Choroid plexus epithelial cell (primary cell): ENCODE data around the gene ADIPOR2.

Source experiments
- DNase-seq: peaks from one replicate; pipeline ENCODE4 v3.0.0-alpha.2; 2010; ENCODE audit warnings: low read depth
- H3K4me3 ChIP-seq: 2 replicates; pipeline ENCODE4 v1.5.1; 2011; ENCODE audit warnings: low read depth, mild to moderate bottlenecking, control low read depth, low read length, moderate library complexity
- TF ChIP-seq, protein P1 (sequence below): conservative IDR thresholded peaks from 2 replicates; pipeline ENCODE4 v1.5.1; 2011; ENCODE audit warnings: low read depth, mild to moderate bottlenecking, control low read depth, inconsistent platforms, low read length, moderate library complexity

Gene ADIPOR2

DNA sequence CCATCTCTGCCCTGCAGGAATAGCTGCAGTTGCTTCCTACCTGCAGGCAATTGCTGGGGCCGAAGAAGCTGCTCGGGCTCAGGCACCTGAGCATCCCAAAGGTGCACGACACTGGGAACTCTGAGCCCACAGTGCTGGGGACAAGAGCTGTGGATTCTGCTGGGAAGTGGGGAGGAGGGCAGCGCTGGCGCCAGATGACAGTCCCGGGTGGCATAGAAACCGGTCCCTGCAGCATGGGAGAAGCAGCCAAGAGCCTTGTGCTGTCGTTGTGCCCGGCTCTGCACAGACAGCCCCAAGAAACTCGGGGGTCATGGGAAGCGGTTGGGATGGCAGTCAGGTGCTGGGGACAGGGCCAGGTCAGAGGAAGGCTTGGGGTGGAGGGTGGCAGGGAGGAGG is 130.0 kb downstream of the ADIPOR2 start:
- no peak overlapping the region for H3K4me3 ChIP-seq
- no peak for DNase-seq
- TF ChIP-seq, protein P1, sequence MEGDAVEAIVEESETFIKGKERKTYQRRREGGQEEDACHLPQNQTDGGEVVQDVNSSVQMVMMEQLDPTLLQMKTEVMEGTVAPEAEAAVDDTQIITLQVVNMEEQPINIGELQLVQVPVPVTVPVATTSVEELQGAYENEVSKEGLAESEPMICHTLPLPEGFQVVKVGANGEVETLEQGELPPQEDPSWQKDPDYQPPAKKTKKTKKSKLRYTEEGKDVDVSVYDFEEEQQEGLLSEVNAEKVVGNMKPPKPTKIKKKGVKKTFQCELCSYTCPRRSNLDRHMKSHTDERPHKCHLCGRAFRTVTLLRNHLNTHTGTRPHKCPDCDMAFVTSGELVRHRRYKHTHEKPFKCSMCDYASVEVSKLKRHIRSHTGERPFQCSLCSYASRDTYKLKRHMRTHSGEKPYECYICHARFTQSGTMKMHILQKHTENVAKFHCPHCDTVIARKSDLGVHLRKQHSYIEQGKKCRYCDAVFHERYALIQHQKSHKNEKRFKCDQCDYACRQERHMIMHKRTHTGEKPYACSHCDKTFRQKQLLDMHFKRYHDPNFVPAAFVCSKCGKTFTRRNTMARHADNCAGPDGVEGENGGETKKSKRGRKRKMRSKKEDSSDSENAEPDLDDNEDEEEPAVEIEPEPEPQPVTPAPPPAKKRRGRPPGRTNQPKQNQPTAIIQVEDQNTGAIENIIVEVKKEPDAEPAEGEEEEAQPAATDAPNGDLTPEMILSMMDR = no peak

DNA sequence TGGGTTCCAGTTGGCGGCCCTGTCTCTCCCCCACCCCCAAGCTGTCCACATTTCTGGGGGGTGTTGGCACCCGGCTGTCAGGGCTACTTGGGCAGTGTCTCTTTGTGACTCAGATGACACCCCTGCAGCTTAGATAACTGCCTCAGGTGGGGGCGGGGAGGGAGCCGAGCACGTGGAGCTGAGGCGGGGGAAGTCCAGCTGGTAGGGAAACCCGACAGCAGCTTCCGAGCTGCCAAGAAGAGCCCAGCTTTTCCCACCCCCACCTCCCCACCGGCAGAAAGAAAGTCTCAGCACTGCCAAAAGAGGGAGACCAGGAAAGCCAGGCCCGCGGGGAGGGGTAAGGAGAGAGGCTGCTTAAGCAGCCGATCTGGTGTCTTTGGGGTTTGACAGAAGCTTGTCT is 130.9 kb downstream of the ADIPOR2 start:
- TF ChIP-seq, protein P1 = no peak
- H3K4me3 ChIP-seq = no peak overlapping the region
- DNase-seq = no peak

DNA sequence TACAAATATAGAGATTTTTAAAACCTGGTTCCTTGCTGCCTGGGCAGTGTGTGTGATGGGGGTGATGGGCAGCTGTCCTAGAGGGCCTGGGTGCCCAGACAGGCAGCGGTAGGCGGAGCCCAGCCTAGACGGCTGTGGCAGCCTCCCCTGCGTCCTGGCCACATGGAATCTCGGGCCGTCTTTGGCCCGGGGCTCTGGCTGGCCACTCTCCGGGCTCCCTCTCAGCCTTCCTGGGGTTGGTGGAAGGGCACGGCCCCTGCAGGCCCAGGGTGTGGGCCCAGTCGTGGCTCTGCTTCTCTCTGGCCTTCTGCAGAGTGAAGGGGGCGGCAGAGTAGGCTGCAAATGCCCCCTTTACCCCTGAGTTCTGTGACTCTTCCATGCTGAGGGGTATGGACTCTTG is 131.8 kb downstream of the ADIPOR2 start:
- H3K4me3 ChIP-seq = no peak overlapping the region
- TF ChIP-seq, protein P1 = no peak
- no peak for DNase-seq

DNA sequence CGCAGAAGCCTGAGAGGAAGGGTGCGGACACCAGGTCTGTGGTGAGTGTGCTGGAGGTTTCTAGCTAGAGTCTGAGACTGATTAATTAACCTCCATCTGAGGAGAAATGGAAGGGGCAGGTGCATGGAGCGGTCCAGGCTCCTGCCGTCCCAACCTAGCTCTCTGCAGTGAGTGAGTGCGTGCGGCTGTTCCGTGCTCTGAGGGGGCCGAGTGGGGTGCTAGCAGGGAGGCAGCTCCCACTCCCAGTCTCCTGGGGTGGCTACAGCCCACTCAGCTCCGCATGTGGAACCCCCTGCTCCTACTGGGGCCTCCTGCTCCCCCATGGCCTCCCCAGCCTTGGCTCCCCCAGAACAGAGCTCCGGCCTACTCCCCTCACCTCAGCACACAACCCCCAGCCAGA is 132.4 kb downstream of the ADIPOR2 start:
- no peak for DNase-seq
- no peak overlapping the region for H3K4me3 ChIP-seq
- TF ChIP-seq, protein P1 = no peak

DNA sequence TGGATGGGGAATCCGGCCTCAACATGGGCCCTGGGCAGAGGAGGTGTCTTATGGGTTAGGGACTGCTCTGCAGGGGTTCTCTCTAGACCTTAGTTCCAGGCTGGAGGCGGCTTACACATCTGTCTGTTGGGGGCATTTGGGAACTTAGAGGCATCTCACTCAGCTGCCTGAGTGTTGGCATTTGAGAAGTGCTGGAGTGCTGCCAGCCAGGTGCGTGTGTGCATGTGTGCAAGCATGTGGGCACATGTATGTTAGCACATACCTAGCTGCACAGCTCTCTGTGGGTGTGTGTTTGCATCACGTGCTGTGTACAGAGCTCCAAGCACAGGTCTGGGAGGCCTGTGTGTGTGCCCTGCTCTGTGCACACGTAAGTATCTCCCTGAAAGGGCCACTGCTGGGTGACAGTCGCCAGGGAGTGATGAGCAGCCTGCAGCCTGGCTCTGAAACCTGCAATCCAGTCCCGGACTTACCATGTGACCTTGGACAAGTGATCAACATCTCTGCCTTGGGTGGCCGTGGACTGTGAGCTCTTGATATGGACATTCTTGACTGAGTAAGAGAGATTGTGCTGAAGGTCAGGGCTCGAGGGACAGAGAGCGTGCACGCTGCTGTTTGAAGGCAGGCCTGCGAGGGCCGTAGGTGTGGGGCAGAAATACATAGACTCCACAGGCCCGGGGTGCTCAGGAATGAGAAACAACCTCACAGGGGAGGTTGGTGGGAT is 134.7 kb downstream of the ADIPOR2 start:
- DNase-seq = no peak
- TF ChIP-seq, protein P1 = no peak
- H3K4me3 ChIP-seq = no peak overlapping the region

DNA sequence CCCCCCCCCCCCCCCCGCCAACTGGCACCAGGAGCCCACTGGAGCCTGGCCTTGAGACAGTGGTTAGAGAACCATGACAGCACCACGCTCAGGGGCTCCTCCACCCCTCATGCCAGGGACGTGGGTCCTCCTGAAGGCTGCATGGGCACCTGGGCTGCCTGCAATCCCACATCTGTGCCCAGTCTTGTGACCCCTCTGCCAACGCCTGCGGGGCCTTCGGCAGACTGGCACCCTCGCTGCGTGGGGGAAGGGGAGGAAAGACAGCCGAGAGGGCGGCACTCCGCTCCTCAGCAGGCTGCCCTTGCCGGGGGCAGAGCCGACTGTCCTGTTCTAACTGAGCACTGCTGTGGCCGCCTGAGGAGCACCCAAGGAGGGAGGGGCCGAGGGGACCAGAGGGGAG is 135.5 kb downstream of the ADIPOR2 start:
- TF ChIP-seq, protein P1 = no peak
- DNase-seq = no peak
- H3K4me3 ChIP-seq = no peak overlapping the region

DNA sequence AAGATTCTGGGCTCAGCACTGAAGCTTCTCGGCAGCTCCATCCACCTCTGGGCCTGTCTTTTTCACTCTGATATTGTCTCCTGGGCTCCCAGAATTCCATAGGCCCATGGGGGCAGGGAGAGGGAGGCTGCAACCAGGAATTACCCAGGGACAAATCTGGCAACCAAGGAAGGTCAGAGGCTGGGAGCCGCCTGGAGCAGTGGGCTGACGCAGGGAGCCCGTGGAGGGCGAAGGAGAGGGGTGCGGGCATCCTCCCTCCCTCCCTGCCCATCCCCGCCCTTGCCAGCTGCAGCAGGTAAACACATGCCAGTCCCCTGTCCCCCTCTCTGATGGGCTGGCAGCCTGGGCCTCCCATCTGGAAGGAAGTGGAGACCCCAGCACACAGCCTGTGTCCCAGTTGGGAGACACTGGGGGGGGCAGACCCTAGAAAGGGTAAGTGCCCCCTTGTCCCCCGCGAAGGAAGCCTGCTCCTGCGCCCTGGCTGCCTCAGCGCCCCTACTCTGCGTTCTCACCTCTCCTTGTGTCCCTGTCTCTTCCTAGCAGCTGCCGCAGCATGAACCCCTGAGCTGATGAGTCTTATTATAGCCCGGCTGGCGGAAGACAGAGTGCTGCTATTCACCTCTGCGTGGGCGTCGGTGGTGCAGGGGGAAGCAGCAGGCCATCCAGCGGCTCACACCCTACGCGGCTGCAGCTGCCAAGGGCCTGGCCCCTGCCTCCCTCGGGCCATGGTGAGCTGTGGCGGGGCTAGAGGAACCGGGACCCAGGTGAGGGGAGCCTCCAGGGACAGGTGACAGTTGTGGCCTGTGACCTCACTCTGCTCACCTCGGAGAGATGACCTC is 136.2 kb downstream of the ADIPOR2 start:
- no peak overlapping the region for H3K4me3 ChIP-seq
- DNase-seq = no peak
- TF ChIP-seq, protein P1 = no peak
